ENCODE data around the gene SRCIN1.

GRCh38 chr17:38507436-38507835, 98.3 kb downstream of the SRCIN1 start:
- TF ChIP-seq CTCF (conservative IDR thresholded peaks at IDR 0.05): no peak
- TF ChIP-seq EZH2 (IDR thresholded peaks at IDR 0.05; ENCODE audit: low read depth): no peak

Data from PC-9 (cell line).